Measurements from ENCODE around the gene BICD1. TPM values are rescaled to one million over a fixed set of nuclear protein-coding genes. Genes with fewer than 3 reads are reported as not detected.

The BICD1 gene
- polyA plus RNA-seq, 2 of the 4 experiments (the other 2 are of a cell fraction) = 13.0 to 24.3 TPM

DNA sequence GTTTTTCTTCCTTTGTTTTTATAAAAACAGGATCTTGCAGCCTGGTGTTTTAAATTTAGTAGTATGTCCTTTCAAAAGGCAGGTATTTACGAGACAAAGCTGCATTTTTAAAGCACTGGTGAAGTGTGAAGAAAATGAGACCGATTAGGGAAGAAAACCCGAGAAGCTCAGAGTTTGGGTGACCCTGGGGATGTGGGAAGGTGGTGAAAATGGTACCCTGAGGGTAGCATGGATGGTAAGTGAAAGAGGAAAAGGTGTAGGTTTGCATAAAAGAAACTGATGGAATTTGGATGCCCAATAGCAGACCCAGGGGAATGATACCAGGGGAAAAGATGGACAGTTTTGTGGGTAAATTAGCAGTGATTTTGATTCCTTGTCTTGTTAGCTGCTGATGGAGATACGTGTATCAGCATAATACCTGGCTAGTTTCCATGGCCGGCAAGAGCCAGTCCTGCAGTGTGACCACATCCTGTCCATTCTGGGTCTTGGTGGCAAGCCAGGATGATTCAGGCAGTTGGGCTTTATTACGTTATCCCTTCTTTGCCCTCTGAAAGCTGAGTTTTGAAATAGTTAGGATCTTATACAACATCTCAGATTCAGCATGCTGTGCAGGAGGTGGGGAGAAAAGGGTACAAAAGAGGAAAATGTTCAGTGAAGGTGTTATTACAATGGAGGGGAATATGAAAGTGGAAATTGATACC lies 8.9 kb downstream of the BICD1 start (continued):
- TF ChIP-seq, protein P1, sequence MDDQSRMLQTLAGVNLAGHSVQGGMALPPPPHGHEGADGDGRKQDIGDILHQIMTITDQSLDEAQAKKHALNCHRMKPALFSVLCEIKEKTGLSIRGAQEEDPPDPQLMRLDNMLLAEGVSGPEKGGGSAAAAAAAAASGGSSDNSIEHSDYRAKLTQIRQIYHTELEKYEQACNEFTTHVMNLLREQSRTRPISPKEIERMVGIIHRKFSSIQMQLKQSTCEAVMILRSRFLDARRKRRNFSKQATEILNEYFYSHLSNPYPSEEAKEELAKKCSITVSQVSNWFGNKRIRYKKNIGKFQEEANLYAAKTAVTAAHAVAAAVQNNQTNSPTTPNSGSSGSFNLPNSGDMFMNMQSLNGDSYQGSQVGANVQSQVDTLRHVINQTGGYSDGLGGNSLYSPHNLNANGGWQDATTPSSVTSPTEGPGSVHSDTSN (IDR thresholded peaks at IDR 0.05) = no peak
- TF ChIP-seq KDM5A (IDR thresholded peaks at IDR 0.05) (no peak), FOSL2 (IDR thresholded peaks at IDR 0.05) (peak; percentile 74), FOSL2 (CRISPR knock-in tag; IDR thresholded peaks at IDR 0.05) (peak; percentile 87), NPAS2 (CRISPR knock-in tag; IDR thresholded peaks at IDR 0.05; ENCODE audit: borderline replicate concordance) (no peak), KDM1A (IDR thresholded peaks at IDR 0.05; ENCODE audit: low read depth) (no peak), RARB (CRISPR knock-in tag; IDR thresholded peaks at IDR 0.05) (no peak), POLR2AphosphoS2 (conservative IDR thresholded peaks at IDR 0.05; ENCODE audit: low read length) (no peak), ZC3H11A (IDR thresholded peaks at IDR 0.05) (no peak), ESRRA (IDR thresholded peaks at IDR 0.05; ENCODE audit: borderline replicate concordance, low read length) (no peak), EHMT2 (IDR thresholded peaks at IDR 0.05; ENCODE audit: low read depth) (peak; percentile 56; the same call in 1 of the 2 replicates), RCOR1 (IDR thresholded peaks at IDR 0.05; ENCODE audit: low read depth, low read length) (no peak), RNF2 (IDR thresholded peaks at IDR 0.05; ENCODE audit: borderline replicate concordance, low read depth) (no peak), CHD2 (IDR thresholded peaks at IDR 0.05; ENCODE audit: low read length, partially characterized antibody) (no peak), NR3C1 (IDR thresholded peaks at IDR 0.05) (no peak), RFX5 (IDR thresholded peaks at IDR 0.05) (peak; percentile 86), SREBF2 (IDR thresholded peaks at IDR 0.05) (no peak), FOSB (CRISPR knock-in tag; IDR thresholded peaks at IDR 0.05) (no peak), FOXS1 (CRISPR knock-in tag; IDR thresholded peaks at IDR 0.05) (no peak), POLR2A (IDR thresholded peaks at IDR 0.05; ENCODE audit: low read length) (no peak), JUN (IDR thresholded peaks at IDR 0.05) (peak; percentile 49 to 55; a peak in 2 of 5 replicates), JUNB (IDR thresholded peaks at IDR 0.05) (peak; percentile 66; the same call in 1 of the 2 replicates), ZNF302 (CRISPR knock-in tag; IDR thresholded peaks at IDR 0.05) (no peak), HOXB5 (CRISPR knock-in tag; IDR thresholded peaks at IDR 0.05) (no peak), CEBPB (IDR thresholded peaks at IDR 0.05) (peak; percentile 80 to 94), TP53 (CRISPR knock-in tag; IDR thresholded peaks at IDR 0.05) (no peak), HDAC2 (IDR thresholded peaks at IDR 0.05) (no peak), RAD21 (conservative IDR thresholded peaks at IDR 0.05 in 1 of 2, IDR thresholded peaks at IDR 0.05 in 1 of 2) (no peak), GATA3 (IDR thresholded peaks at IDR 0.05; ENCODE audit: borderline replicate concordance) (peak; percentile 60; the same call in 1 of the 2 replicates), CBX8 (IDR thresholded peaks at IDR 0.05) (no peak)
- TF ChIP-seq, protein P2, sequence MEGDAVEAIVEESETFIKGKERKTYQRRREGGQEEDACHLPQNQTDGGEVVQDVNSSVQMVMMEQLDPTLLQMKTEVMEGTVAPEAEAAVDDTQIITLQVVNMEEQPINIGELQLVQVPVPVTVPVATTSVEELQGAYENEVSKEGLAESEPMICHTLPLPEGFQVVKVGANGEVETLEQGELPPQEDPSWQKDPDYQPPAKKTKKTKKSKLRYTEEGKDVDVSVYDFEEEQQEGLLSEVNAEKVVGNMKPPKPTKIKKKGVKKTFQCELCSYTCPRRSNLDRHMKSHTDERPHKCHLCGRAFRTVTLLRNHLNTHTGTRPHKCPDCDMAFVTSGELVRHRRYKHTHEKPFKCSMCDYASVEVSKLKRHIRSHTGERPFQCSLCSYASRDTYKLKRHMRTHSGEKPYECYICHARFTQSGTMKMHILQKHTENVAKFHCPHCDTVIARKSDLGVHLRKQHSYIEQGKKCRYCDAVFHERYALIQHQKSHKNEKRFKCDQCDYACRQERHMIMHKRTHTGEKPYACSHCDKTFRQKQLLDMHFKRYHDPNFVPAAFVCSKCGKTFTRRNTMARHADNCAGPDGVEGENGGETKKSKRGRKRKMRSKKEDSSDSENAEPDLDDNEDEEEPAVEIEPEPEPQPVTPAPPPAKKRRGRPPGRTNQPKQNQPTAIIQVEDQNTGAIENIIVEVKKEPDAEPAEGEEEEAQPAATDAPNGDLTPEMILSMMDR (IDR thresholded peaks at IDR 0.05) = no peak
- TF ChIP-seq, protein P3, sequence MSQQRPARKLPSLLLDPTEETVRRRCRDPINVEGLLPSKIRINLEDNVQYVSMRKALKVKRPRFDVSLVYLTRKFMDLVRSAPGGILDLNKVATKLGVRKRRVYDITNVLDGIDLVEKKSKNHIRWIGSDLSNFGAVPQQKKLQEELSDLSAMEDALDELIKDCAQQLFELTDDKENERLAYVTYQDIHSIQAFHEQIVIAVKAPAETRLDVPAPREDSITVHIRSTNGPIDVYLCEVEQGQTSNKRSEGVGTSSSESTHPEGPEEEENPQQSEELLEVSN (IDR thresholded peaks at IDR 0.05; ENCODE audit: borderline replicate concordance, low read depth) = no peak
- TF ChIP-seq, protein P4, sequence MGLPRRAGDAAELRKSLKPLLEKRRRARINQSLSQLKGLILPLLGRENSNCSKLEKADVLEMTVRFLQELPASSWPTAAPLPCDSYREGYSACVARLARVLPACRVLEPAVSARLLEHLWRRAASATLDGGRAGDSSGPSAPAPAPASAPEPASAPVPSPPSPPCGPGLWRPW (IDR thresholded peaks at IDR 0.05) = 0 out of 2 replicates have a peak, but pooled peaks have one; percentile 17
- TF ChIP-seq, protein P5, sequence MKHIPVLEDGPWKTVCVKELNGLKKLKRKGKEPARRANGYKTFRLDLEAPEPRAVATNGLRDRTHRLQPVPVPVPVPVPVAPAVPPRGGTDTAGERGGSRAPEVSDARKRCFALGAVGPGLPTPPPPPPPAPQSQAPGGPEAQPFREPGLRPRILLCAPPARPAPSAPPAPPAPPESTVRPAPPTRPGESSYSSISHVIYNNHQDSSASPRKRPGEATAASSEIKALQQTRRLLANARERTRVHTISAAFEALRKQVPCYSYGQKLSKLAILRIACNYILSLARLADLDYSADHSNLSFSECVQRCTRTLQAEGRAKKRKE (CRISPR knock-in tag; IDR thresholded peaks at IDR 0.05; ENCODE audit: low read depth) = no peak
